Fibroblast of pulmonary artery (primary cell): ENCODE measurements around the gene THBS4.

Experiments used
- DNase-seq: peaks from one replicate; pipeline ENCODE4 v3.0.0-alpha.2; 2010; ENCODE audit warnings: low read depth
- H3K4me3 ChIP-seq: replicated peaks from 2 replicates; pipeline ENCODE4 v1.5.1; 2011; ENCODE audit warnings: low read depth, mild to moderate bottlenecking, control low read depth, low read length, moderate library complexity
- TF ChIP-seq, protein P1 (sequence below): IDR thresholded peaks from 2 replicates; pipeline ENCODE4 v1.5.1; 2011; ENCODE audit warnings: mild to moderate bottlenecking, control low read depth, low read length, inconsistent platforms; ENCODE audit errors: missing control alignments

The THBS4 gene

DNA sequence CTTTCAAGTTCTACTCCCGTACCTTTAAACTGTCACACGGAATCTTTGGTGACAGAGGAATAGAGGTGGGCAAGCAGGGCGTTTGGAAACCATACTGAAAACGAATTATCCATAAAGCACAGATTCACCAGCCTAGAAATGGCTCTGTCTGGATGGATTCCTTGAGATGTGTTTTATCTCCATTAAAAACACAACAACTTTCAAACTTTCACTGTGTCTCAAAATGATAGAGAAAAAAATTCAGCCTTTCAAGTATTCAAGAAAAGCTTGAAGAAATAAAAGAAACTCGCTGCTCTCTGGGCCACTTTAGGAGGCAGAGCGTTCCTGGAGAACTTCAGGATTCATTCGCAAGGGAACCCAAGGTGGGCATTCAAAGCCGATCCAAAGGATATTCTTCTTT lies 589 bp upstream of the THBS4 start:
- TF ChIP-seq, protein P1, sequence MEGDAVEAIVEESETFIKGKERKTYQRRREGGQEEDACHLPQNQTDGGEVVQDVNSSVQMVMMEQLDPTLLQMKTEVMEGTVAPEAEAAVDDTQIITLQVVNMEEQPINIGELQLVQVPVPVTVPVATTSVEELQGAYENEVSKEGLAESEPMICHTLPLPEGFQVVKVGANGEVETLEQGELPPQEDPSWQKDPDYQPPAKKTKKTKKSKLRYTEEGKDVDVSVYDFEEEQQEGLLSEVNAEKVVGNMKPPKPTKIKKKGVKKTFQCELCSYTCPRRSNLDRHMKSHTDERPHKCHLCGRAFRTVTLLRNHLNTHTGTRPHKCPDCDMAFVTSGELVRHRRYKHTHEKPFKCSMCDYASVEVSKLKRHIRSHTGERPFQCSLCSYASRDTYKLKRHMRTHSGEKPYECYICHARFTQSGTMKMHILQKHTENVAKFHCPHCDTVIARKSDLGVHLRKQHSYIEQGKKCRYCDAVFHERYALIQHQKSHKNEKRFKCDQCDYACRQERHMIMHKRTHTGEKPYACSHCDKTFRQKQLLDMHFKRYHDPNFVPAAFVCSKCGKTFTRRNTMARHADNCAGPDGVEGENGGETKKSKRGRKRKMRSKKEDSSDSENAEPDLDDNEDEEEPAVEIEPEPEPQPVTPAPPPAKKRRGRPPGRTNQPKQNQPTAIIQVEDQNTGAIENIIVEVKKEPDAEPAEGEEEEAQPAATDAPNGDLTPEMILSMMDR: no peak
- H3K4me3 ChIP-seq: no peak overlapping the region
- no peak for DNase-seq

DNA sequence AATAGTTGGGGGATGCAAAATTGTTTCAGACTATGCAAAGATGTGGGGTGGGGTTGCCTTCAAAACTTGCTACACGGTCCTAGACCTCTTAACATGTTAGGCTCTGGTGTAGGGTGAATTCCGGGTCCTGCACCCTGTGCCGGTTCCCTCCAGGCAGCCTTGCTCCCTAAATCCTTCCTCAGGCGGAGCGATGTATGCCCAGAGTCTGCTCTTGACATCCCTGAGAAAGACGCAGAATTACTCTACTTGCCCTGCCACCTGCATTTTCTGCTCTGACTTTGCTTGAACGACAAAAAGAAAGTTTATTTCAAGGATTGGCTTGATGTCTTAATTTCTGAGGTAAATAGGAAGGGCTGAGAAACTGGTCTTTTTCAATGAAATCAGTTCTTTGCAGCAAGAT lies 691 bp downstream of the THBS4 start:
- TF ChIP-seq, protein P1: no peak
- no peak overlapping the region for H3K4me3 ChIP-seq
- no peak for DNase-seq

DNA sequence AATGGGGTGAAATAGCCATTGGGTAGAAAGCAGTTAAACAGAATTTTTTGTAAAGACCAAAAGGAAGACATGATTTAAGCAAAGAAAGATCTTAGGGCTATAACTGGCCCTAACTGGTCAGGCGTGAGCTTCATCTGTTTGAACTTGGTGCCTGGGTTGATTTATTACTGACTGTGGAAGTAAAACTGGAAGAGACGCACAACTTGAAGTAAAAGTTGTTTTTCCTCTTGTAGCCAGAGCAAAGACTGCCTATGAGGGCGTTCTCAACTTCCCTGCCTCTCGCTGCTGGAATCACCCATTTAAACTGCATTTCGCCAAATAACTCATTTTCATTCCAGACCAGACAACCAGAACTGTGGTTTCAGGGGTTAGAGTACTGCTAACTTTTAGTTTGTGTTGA lies 1.5 kb downstream of the THBS4 start:
- DNase-seq: no peak
- no peak overlapping the region for H3K4me3 ChIP-seq
- TF ChIP-seq, protein P1: no peak

DNA sequence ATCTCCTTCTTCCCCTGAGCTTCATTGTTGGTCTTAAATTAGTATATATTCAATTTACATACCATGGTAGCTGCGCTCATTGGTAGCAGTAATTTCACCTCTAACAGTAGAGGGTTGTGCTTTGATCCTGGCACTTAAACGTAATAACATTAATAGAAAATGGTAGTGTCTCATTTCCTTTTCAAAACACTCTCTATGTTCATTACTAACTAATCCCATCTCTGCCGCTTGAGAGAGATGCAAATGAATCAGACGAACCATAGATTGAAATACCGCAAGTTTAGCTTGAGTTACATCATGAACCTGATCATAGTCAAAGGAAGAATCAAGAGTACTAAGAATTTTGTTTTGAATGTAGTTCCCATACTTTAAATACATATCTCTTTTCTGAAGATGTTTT lies 2.2 kb downstream of the THBS4 start:
- no peak overlapping the region for H3K4me3 ChIP-seq
- DNase-seq: no peak
- TF ChIP-seq, protein P1: no peak

DNA sequence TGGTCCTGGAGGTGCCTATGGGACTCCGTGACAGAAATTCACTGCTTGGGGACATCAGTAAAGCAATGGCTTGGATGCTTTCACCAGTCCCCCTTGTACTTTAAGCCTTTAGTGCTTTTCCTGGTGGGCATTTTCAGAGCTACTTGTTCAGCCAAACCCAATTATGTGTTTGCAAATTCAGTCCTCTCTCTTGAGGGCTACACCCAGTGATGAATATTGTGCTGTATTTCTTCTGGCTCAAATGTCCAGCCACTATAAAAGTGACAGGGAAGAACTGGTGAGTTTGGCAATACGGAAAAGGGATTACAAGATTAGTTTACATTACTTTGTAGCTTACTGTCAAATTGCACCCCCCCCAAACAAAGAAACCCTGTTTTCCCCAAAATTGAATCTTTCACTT lies 4.5 kb downstream of the THBS4 start:
- no peak overlapping the region for H3K4me3 ChIP-seq
- no peak for DNase-seq
- TF ChIP-seq, protein P1: no peak

DNA sequence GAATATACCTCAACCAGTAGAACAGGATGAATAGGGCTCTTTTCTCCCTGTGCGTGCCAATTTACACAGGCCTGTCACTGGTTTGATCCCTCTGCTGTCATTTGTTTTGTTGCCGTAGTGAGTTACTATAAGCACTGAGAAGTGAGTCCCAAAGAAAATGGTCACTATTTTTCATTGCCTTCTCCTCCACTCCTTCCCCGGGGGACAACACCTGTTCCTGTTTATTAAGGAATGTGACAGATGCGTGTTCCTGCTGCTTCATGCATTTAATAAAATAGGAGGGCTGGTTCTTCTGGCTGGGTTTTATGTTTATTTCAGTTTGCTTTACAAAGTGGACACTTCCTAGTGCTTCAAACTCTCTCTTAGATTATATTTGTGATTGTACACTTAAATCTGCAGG lies 6.4 kb downstream of the THBS4 start:
- DNase-seq: no peak
- TF ChIP-seq, protein P1: no peak
- no peak overlapping the region for H3K4me3 ChIP-seq

DNA sequence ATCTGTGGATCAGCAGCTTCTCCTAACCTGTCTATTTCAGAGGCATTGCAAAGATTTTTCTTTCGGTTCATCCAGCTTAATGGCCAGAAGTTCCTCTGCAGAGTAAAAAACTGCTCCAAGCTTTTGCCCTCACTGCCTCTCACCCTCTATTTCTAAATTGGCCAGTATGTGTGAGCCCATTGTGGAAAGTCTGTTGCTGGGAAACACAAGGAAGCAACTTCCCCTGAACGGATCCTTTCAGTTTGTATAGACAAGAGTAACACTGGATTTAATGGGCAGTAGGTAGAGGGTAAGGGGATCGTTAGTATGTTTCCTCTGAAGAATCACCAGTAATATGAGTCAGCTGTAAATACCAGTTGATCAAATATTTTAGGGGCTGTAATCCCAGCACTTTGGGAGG lies 7.2 kb downstream of the THBS4 start:
- H3K4me3 ChIP-seq: no peak overlapping the region
- no peak for DNase-seq
- TF ChIP-seq, protein P1: no peak
